Tibial artery (tissue), 4 donors: Measurements from ENCODE around the gene PARD3B.

ENCODE experiments used
- DNase-seq, 2 donors: peaks; one replicate each; pipeline ENCODE4 v3.0.0-alpha.2; 2019
- H3K27ac ChIP-seq, 2 donors: fragments of 200-600 bp; sonication (generic) in 1 of 2; 1 replicate in 1 of 2; 2 replicates in 1 of 2; pipeline ENCODE4 v1.5.1; 2018 to 2019; ENCODE audit warnings: mild to moderate bottlenecking in 1 of 2
- H3K27me3 ChIP-seq, 2 donors: fragments of 200-600 bp; sonication (generic) in 1 of 2; one replicate each; pipeline versions ENCODE4 v1.5.1 to v1.6.0; 2016 to 2019
- H3K36me3 ChIP-seq, 3 donors: fragments of 200-600 bp; sonication (generic) in 2 of 3; one replicate each; pipeline ENCODE4 v1.5.1; 2016 to 2019; ENCODE audit warnings: mild to moderate bottlenecking in 2 of 3
- H3K4me1 ChIP-seq, 4 donors: fragments of 200-600 bp; sonication (generic) in 2 of 4; 1 replicate in 3 of 4; 2 replicates in 1 of 4; pipeline ENCODE4 v1.5.1; 2016 to 2019
- H3K4me3 ChIP-seq, 2 donors: fragments of 200-600 bp; sonication (generic) in 1 of 2; 1 replicate in 1 of 2; 2 replicates in 1 of 2; pipeline ENCODE4 v1.5.1; 2018 to 2019; ENCODE audit warnings: mild to moderate bottlenecking in 2 of 2
- H3K9me3 ChIP-seq, 3 donors: fragments of 200-600 bp; sonication (generic) in 1 of 3; one replicate each; pipeline ENCODE4 v1.5.1; 2016 to 2019
- CTCF ChIP-seq, 2 experiments: fragments of 200-600 bp in 1 of 2; fragments of 450-650 bp in 1 of 2; IDR thresholded peaks; one replicate each; pipeline ENCODE4 v1.5.1; 2017 to 2019; ENCODE audit warnings: antibody characterized with exemption in 2 of 2, mild to moderate bottlenecking in 1 of 2, moderate library complexity in 1 of 2
- intact Hi-C: fragments of 100-400 bp; cut with DNase I; formaldehyde crosslinking; loops from one replicate; pipeline ENCODE4 v1.15.0; 2023; ENCODE audit warnings: low total_unique reads

Gene PARD3B

DNA sequence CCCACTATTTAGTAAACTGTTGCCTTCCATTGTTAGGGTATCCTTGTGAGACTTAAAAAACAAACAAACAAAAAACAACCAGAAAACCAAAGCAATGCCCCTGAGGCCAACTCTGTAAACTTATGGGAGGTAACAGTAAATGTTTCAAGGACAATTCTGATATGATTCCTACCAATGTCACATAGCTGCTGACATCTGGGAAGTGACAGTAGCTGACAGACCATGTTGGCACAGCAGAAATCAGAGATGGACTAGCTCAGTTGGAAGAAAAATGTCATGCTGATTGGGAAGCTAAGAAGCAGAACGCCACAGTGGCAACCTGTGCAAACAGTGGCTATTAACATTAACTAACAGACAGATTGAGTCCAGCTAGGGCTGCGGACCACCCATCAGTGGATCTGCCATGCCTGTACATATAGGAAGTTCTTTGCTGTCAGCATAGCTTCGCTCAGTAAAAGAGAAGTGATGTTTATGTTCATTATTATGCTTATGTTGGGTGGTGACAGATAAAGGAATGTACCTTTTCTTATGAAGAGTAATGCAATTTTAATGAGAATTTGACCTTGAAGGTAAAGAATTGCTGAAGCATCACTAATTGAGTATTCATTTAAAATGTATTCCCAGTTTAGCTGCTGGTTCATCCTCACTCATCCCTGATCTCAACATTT lies 180.6 kb downstream of the PARD3B start:
- no peaks in the 10 kb centered on the region for H3K36me3 ChIP-seq
- DNase-seq: no peak
- no peak for TF ChIP-seq CTCF (IDR thresholded peaks at IDR 0.05)

DNA sequence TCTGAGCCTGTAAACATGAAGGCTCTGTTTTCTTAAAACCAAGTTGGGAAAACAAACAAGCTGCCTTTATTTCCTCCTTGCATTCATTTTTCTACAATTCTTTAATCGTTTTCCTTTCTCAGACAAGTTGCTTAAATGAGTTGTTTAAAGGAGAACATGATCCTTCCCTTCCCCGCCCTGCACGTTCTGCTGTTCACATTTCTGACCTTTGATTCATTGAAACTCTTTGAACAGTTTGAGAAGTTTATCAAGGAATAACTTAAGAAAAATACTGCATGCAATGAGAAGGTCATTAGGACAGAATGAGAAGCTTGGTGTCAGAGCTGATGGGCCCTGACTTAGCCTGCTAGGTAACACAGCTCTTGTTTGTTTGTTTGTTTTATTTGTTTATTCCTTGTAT lies 181.6 kb downstream of the PARD3B start:
- DNase-seq: no peak
- intact Hi-C loops: loop anchor here (10.0 kb wide), 1 partner anchor 1218 kb away; no protein-coding TSS in a partner anchor
- H3K4me1 ChIP-seq: peaks cover 0 to 3% (median 0%) of the 10 kb centered on the region in 4 donors
- no peak for TF ChIP-seq CTCF (IDR thresholded peaks at IDR 0.05)
- H3K36me3 ChIP-seq: no peaks in the 10 kb centered on the region
- H3K9me3 ChIP-seq: no peaks in the 10 kb centered on the region
- H3K27ac ChIP-seq: no peak overlapping the region
- no peak overlapping the region for H3K4me3 ChIP-seq
- no peaks in the 10 kb centered on the region for H3K27me3 ChIP-seq

More for the DNA sequence above, 180.6 kb downstream of the PARD3B start:
- H3K27me3 ChIP-seq: no peaks in the 10 kb centered on the region
- no peaks in the 10 kb centered on the region for H3K9me3 ChIP-seq
- no peak overlapping the region for H3K27ac ChIP-seq
- no peak overlapping the region for H3K4me3 ChIP-seq
- intact Hi-C loops: loop anchor here (10.0 kb wide), 1 partner anchor 1219 kb away; no protein-coding TSS in a partner anchor
- no peaks in the 10 kb centered on the region for H3K4me1 ChIP-seq

- no peak overlapping the region for H3K4me3 ChIP-seq
- no peaks in the 10 kb centered on the region for H3K36me3 ChIP-seq
- no peak for DNase-seq
- no peaks in the 10 kb centered on the region for H3K27me3 ChIP-seq
- H3K4me1 ChIP-seq: peaks cover 0 to 7% (median 0%) of the 10 kb centered on the region in 4 donors
- intact Hi-C loops: loop anchor here (10.0 kb wide), 1 partner anchor 1217 kb away; no protein-coding TSS in a partner anchor
- H3K27ac ChIP-seq: no peak overlapping the region
- TF ChIP-seq CTCF (IDR thresholded peaks at IDR 0.05): no peak
- no peaks in the 10 kb centered on the region for H3K9me3 ChIP-seq
Measured at GRCh38 chr2:204727368-204727767, 182.1 kb downstream of the PARD3B start.

GRCh38 chr2:204730603-204731002 lies 185.3 kb downstream of the PARD3B start:
- peaks cover 0 to 7% (median 0%) of the 10 kb centered on the region in 4 donors for H3K4me1 ChIP-seq
- intact Hi-C loops: no loop called here
- no peak overlapping the region for H3K27ac ChIP-seq
- no peak overlapping the region for H3K4me3 ChIP-seq
- TF ChIP-seq CTCF (IDR thresholded peaks at IDR 0.05): no peak
- DNase-seq: no peak
- no peaks in the 10 kb centered on the region for H3K27me3 ChIP-seq
- no peaks in the 10 kb centered on the region for H3K36me3 ChIP-seq
- no peaks in the 10 kb centered on the region for H3K9me3 ChIP-seq

GRCh38 chr2:204732019-204732418 lies 186.7 kb downstream of the PARD3B start:
- peaks cover 0 to 7% (median 0%) of the 10 kb centered on the region in 4 donors for H3K4me1 ChIP-seq
- intact Hi-C loops: no loop called here
- no peaks in the 10 kb centered on the region for H3K36me3 ChIP-seq
- no peak for TF ChIP-seq CTCF (IDR thresholded peaks at IDR 0.05)
- no peak for DNase-seq
- H3K27ac ChIP-seq: no peak overlapping the region
- no peaks in the 10 kb centered on the region for H3K27me3 ChIP-seq
- no peak overlapping the region for H3K4me3 ChIP-seq
- peaks cover 0 to 5% (median 0%) of the 10 kb centered on the region in 3 donors for H3K9me3 ChIP-seq
